H1 (cell line): Measurements from ENCODE around the gene INPP4B.

ENCODE experiments used
- CTCF ChIP-seq, 3 experiments: IDR thresholded peaks; 1 replicate in 2 of 3; 2 replicates in 1 of 3; pipeline versions ENCODE4 v1.5.1 to v1.6.1; 2011; ENCODE audit warnings: low read length in 3 of 3, mild to moderate bottlenecking in 3 of 3, inconsistent platforms in 2 of 3, low read depth in 1 of 3, moderate library complexity in 1 of 3; ENCODE audit not compliant: insufficient read depth in 1 of 3; ENCODE audit errors: control extremely low read depth in 1 of 3
- EP300 ChIP-seq, 2 experiments: IDR thresholded peaks; 1 replicate in 1 of 2; 2 replicates in 1 of 2; pipeline ENCODE4 v1.6.1; 2011 to 2012; ENCODE audit warnings: low read depth in 2 of 2, low read length in 2 of 2, mild to moderate bottlenecking in 2 of 2, borderline replicate concordance in 1 of 2, inconsistent platforms in 1 of 2, moderate library complexity in 1 of 2
- EZH2 ChIP-seq: fragments of 200-600 bp; sonication (generic); IDR thresholded peaks from 2 replicates; pipeline ENCODE4 v1.7.1; 2012; ENCODE audit warnings: low read depth, mild to moderate bottlenecking, moderate library complexity, low read length, inconsistent platforms; ENCODE audit not compliant: severe bottlenecking
- HDAC2 ChIP-seq, 2 experiments: fragments of 300-600 bp in 1 of 2; sonication (generic) in 1 of 2; IDR thresholded peaks; 2 replicates each; pipeline ENCODE4 v1.6.1; 2011 to 2012; ENCODE audit warnings: low read depth in 2 of 2, low read length in 2 of 2, mild to moderate bottlenecking in 2 of 2, moderate library complexity in 2 of 2, borderline replicate concordance in 1 of 2, inconsistent platforms in 1 of 2
- PHF8 ChIP-seq: fragments of 200-600 bp; sonication (generic); conservative IDR thresholded peaks from 2 replicates; pipeline ENCODE4 v1.7.1; 2012; ENCODE audit warnings: low read depth, mild to moderate bottlenecking, inconsistent platforms, low read length, moderate library complexity
- POLR2A ChIP-seq, 2 experiments: IDR thresholded peaks; 1 replicate in 1 of 2; 2 replicates in 1 of 2; pipeline ENCODE4 v1.6.1; 2011; ENCODE audit warnings: low read depth in 2 of 2, low read length in 2 of 2, mild to moderate bottlenecking in 2 of 2; ENCODE audit errors: control extremely low read depth in 1 of 2
- POLR2AphosphoS5 ChIP-seq: IDR thresholded peaks from 2 replicates; pipeline ENCODE4 v1.6.1; 2011; ENCODE audit warnings: low read depth, low read length
- SP1 ChIP-seq: IDR thresholded peaks from 2 replicates; pipeline ENCODE4 v1.6.1; 2011; ENCODE audit warnings: low read depth, low read length
- TF ChIP-seq, protein P1 (sequence below): fragments of 300-600 bp; sonication (generic); IDR thresholded peaks from 2 replicates; pipeline ENCODE4 v1.7.1; 2012; ENCODE audit warnings: low read length, moderate library complexity, mild to moderate bottlenecking, inconsistent platforms; ENCODE audit not compliant: insufficient replicate concordance

DNA sequence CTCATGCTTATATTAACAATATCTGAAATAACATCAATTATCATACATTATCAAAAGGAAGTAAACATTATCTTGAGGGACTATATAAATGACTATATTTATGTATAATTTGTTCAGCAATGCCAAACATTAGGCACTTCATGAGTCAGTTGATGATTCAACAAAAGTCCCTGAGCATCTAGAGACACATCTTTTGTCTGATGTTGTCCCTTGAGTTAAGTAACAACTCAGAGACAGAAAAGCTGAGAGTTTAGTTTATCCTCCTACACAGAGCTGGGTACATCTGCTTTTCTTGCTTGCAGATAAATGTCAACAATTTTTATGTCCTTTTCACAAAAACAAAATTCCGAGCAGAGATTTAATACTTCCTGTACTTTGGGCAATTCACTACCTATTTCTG, 311.1 kb downstream of the INPP4B start:
- TF ChIP-seq EZH2 (no peak), SP1 (no peak), CTCF (IDR thresholded peaks at IDR 0.05; ENCODE audit: control extremely low read depth in 1 of 3, insufficient read depth in 1 of 3, low read depth in 1 of 3, low read length in 3 of 3) (no peak), HDAC2 (IDR thresholded peaks at IDR 0.05; ENCODE audit: borderline replicate concordance in 1 of 2, low read depth in 2 of 2, low read length in 2 of 2) (no peak), EP300 (IDR thresholded peaks at IDR 0.05; ENCODE audit: borderline replicate concordance in 1 of 2, low read depth in 2 of 2, low read length in 2 of 2) (no peak), POLR2AphosphoS5 (no peak), POLR2A (IDR thresholded peaks at IDR 0.05; ENCODE audit: control extremely low read depth in 1 of 2, low read depth in 2 of 2, low read length in 2 of 2) (no peak), PHF8 (no peak)
- TF ChIP-seq, protein P1, sequence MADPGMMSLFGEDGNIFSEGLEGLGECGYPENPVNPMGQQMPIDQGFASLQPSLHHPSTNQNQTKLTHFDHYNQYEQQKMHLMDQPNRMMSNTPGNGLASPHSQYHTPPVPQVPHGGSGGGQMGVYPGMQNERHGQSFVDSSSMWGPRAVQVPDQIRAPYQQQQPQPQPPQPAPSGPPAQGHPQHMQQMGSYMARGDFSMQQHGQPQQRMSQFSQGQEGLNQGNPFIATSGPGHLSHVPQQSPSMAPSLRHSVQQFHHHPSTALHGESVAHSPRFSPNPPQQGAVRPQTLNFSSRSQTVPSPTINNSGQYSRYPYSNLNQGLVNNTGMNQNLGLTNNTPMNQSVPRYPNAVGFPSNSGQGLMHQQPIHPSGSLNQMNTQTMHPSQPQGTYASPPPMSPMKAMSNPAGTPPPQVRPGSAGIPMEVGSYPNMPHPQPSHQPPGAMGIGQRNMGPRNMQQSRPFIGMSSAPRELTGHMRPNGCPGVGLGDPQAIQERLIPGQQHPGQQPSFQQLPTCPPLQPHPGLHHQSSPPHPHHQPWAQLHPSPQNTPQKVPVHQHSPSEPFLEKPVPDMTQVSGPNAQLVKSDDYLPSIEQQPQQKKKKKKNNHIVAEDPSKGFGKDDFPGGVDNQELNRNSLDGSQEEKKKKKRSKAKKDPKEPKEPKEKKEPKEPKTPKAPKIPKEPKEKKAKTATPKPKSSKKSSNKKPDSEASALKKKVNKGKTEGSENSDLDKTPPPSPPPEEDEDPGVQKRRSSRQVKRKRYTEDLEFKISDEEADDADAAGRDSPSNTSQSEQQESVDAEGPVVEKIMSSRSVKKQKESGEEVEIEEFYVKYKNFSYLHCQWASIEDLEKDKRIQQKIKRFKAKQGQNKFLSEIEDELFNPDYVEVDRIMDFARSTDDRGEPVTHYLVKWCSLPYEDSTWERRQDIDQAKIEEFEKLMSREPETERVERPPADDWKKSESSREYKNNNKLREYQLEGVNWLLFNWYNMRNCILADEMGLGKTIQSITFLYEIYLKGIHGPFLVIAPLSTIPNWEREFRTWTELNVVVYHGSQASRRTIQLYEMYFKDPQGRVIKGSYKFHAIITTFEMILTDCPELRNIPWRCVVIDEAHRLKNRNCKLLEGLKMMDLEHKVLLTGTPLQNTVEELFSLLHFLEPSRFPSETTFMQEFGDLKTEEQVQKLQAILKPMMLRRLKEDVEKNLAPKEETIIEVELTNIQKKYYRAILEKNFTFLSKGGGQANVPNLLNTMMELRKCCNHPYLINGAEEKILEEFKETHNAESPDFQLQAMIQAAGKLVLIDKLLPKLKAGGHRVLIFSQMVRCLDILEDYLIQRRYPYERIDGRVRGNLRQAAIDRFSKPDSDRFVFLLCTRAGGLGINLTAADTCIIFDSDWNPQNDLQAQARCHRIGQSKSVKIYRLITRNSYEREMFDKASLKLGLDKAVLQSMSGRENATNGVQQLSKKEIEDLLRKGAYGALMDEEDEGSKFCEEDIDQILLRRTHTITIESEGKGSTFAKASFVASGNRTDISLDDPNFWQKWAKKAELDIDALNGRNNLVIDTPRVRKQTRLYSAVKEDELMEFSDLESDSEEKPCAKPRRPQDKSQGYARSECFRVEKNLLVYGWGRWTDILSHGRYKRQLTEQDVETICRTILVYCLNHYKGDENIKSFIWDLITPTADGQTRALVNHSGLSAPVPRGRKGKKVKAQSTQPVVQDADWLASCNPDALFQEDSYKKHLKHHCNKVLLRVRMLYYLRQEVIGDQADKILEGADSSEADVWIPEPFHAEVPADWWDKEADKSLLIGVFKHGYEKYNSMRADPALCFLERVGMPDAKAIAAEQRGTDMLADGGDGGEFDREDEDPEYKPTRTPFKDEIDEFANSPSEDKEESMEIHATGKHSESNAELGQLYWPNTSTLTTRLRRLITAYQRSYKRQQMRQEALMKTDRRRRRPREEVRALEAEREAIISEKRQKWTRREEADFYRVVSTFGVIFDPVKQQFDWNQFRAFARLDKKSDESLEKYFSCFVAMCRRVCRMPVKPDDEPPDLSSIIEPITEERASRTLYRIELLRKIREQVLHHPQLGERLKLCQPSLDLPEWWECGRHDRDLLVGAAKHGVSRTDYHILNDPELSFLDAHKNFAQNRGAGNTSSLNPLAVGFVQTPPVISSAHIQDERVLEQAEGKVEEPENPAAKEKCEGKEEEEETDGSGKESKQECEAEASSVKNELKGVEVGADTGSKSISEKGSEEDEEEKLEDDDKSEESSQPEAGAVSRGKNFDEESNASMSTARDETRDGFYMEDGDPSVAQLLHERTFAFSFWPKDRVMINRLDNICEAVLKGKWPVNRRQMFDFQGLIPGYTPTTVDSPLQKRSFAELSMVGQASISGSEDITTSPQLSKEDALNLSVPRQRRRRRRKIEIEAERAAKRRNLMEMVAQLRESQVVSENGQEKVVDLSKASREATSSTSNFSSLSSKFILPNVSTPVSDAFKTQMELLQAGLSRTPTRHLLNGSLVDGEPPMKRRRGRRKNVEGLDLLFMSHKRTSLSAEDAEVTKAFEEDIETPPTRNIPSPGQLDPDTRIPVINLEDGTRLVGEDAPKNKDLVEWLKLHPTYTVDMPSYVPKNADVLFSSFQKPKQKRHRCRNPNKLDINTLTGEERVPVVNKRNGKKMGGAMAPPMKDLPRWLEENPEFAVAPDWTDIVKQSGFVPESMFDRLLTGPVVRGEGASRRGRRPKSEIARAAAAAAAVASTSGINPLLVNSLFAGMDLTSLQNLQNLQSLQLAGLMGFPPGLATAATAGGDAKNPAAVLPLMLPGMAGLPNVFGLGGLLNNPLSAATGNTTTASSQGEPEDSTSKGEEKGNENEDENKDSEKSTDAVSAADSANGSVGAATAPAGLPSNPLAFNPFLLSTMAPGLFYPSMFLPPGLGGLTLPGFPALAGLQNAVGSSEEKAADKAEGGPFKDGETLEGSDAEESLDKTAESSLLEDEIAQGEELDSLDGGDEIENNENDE, result no peak
